ENCODE data around the gene NDUFAF7.

GRCh38 chr2:37191747-37192146 lies 39.7 kb upstream of the NDUFAF7 start:
- TF ChIP-seq YY1 (tag by site-specific recombination; IDR thresholded peaks at IDR 0.05) (no peak), OSR2 (tag by site-specific recombination; IDR thresholded peaks at IDR 0.05) (no peak), PATZ1 (tag by site-specific recombination; IDR thresholded peaks at IDR 0.05) (no peak), CTCF (tag by site-specific recombination; IDR thresholded peaks at IDR 0.05) (no peak), ZNF571 (tag by site-specific recombination; IDR thresholded peaks at IDR 0.05) (no peak), KLF10 (tag by site-specific recombination; IDR thresholded peaks at IDR 0.05) (no peak), ZNF658 (tag by site-specific recombination; IDR thresholded peaks at IDR 0.05) (no peak), ZNF548 (tag by site-specific recombination; IDR thresholded peaks at IDR 0.05) (no peak)

Data from HEK293 (cell line).